ENCODE data around the gene DNAJC5G. TPM values are rescaled to one million over a fixed set of nuclear protein-coding genes. Genes with fewer than 3 reads are reported as not detected.

Gene DNAJC5G
- total and polyA plus RNA-seq, 2 of the 13 experiments (the other 11 are each of a cell fraction or from before 2014, with no cell fraction given): 0.05 TPM; not detected in 1

GRCh38 chr2:27264753-27265535, 10.3 kb upstream of the DNAJC5G start (continued):
- no peak for TF ChIP-seq ZNF512 (CRISPR knock-in tag; IDR thresholded peaks at IDR 0.05)
- no peak for TF ChIP-seq ARNT (IDR thresholded peaks at IDR 0.05)
- 0 out of 2 replicates have a peak, but pooled peaks have one; percentile 38 for TF ChIP-seq RBFOX2 (IDR thresholded peaks at IDR 0.05; ENCODE audit: low read depth, low read length)
- no peak for TF ChIP-seq MAF1 (CRISPR knock-in tag; IDR thresholded peaks at IDR 0.05; ENCODE audit: borderline replicate concordance)
- TF ChIP-seq ARNT2 (CRISPR knock-in tag; IDR thresholded peaks at IDR 0.05; ENCODE audit: low read depth): peak; percentile 85; the same call in 1 of the 2 replicates
- no peak for TF ChIP-seq SNRNP70 (IDR thresholded peaks at IDR 0.05; ENCODE audit: low read depth, low read length)
- TF ChIP-seq ZNF234 (CRISPR knock-in tag; conservative IDR thresholded peaks at IDR 0.05): no peak
- 0 out of 2 replicates have a peak, but pooled peaks have one; percentile 25 for TF ChIP-seq HINFP (CRISPR knock-in tag; IDR thresholded peaks at IDR 0.05; ENCODE audit: low read depth)
- TF ChIP-seq ZNF430 (CRISPR knock-in tag; IDR thresholded peaks at IDR 0.05): no peak; the same call in 1 of the 2 replicates
- TF ChIP-seq E2F1 (CRISPR knock-in tag; IDR thresholded peaks at IDR 0.05): no peak
- TF ChIP-seq ZNF232 (CRISPR knock-in tag; IDR thresholded peaks at IDR 0.05; ENCODE audit: borderline replicate concordance): peak; percentile 55; the same call in 1 of the 2 replicates
- TF ChIP-seq CCAR2 (optimal IDR thresholded peaks at IDR 0.05; ENCODE audit: low read depth, low read length): no peak
- 0 out of 2 replicates have a peak, but pooled peaks have one; percentile 14 for TF ChIP-seq ELF1 (CRISPR knock-in tag; IDR thresholded peaks at IDR 0.05)
- peak; percentile 39; the same call in 1 of the 2 replicates for TF ChIP-seq NFE2 (CRISPR knock-in tag; IDR thresholded peaks at IDR 0.05)
- no peak for TF ChIP-seq ZFP37 (CRISPR knock-in tag; IDR thresholded peaks at IDR 0.05; ENCODE audit: borderline replicate concordance)
- no peak for TF ChIP-seq PCBP2 (optimal IDR thresholded peaks at IDR 0.05; ENCODE audit: low read depth, low read length, poor library complexity, severe bottlenecking)
- no peak for TF ChIP-seq MXI1 (IDR thresholded peaks at IDR 0.05; ENCODE audit: borderline replicate concordance, low read depth, low read length)
- peak; percentile 65 for TF ChIP-seq CREB1 (IDR thresholded peaks at IDR 0.05)
- TF ChIP-seq CREB1 (CRISPR knock-in tag; IDR thresholded peaks at IDR 0.05): no peak; the same call in 1 of the 2 replicates
- no peak; the same call in 1 of the 2 replicates for TF ChIP-seq MTF1 (CRISPR knock-in tag; IDR thresholded peaks at IDR 0.05)
- TF ChIP-seq TOE1 (CRISPR knock-in tag; IDR thresholded peaks at IDR 0.05): no peak
- TF ChIP-seq POGZ (CRISPR knock-in tag; IDR thresholded peaks at IDR 0.05): peak; percentile 54; the same call in 1 of the 2 replicates
- 0 out of 2 replicates have a peak, but pooled peaks have one; percentile 54 for TF ChIP-seq MED13 (CRISPR knock-in tag; IDR thresholded peaks at IDR 0.05)
- no peak for TF ChIP-seq TIGD3 (CRISPR knock-in tag; IDR thresholded peaks at IDR 0.05; ENCODE audit: borderline replicate concordance)
- TF ChIP-seq ZNF101 (CRISPR knock-in tag; IDR thresholded peaks at IDR 0.05; ENCODE audit: borderline replicate concordance, low read depth): no peak
- no peak for TF ChIP-seq JUND (CRISPR knock-in tag; IDR thresholded peaks at IDR 0.05)
